Kidney (tissue), 22 donors: ENCODE results near the gene SOAT2. TPM values are rescaled to one million over a fixed set of nuclear protein-coding genes. Genes with fewer than 3 reads are reported as not detected.

Experiments used
- DNase-seq, 5 donors: peaks; one replicate each; pipeline ENCODE4 v3.0.0-alpha.2; 2013 to 2020
- FAIRE-seq: peaks from 2 replicates; lab custom pipeline; 2012; peaks lifted over from hg19 to GRCh38; lab: Jason Lieb, UNC
- H3K27ac ChIP-seq, 2 donors: one replicate each; pipeline ENCODE4 v1.7.0; 2013; ENCODE audit warnings: low read depth in 2 of 2, low read length in 2 of 2, inconsistent platforms in 1 of 2
- H3K27me3 ChIP-seq: one replicate; pipeline ENCODE4 v1.7.1; 2013; ENCODE audit warnings: low read length, inconsistent platforms; ENCODE audit not compliant: control insufficient read depth, insufficient read depth
- H3K36me3 ChIP-seq, 3 donors: one replicate each; pipeline versions ENCODE4 v1.7.0 to v1.7.1; 2013; ENCODE audit warnings: low read length in 3 of 3, control low read depth in 1 of 3, inconsistent platforms in 1 of 3; ENCODE audit not compliant: insufficient read depth in 3 of 3, control insufficient read depth in 2 of 3
- H3K4me1 ChIP-seq, 3 donors: one replicate each; pipeline versions ENCODE4 v1.7.0 to v1.7.1; 2013; ENCODE audit warnings: low read length in 3 of 3, inconsistent platforms in 1 of 3, low read depth in 1 of 3; ENCODE audit not compliant: control insufficient read depth in 2 of 3, insufficient read depth in 2 of 3
- H3K4me3 ChIP-seq, 3 donors: one replicate each; pipeline versions ENCODE4 v1.7.0 to v1.8.1; 2013; ENCODE audit warnings: low read length in 3 of 3, control low read depth in 1 of 3, inconsistent platforms in 1 of 3
- H3K9ac ChIP-seq, 3 donors: one replicate each; pipeline versions ENCODE4 v1.7.0 to v1.7.1; 2013; ENCODE audit warnings: low read length in 3 of 3, control low read depth in 1 of 3, inconsistent platforms in 1 of 3
- H3K9me3 ChIP-seq, 3 donors: one replicate each; pipeline versions ENCODE4 v1.7.0 to v1.7.1; 2013; ENCODE audit warnings: low read length in 3 of 3, control low read depth in 1 of 3, inconsistent platforms in 1 of 3; ENCODE audit not compliant: control insufficient read depth in 2 of 3, insufficient read depth in 1 of 3
- intact Hi-C: fragments of 100-400 bp; cut with DNase I; formaldehyde crosslinking; loops from one replicate; pipeline ENCODE4 v1.11.1; 2022
- long read RNA-seq, 10 donors: library from polyadenylated mRNA in 1 of 10; unstranded in 1 of 10; transcript quantifications; one replicate each; pipeline ENCODE4 v2.0.0 and lab custom pipeline, GENCODE V29; 2021 to 2026
- polyA plus RNA-seq: library from polyadenylated mRNA; stranded (reverse); fragments of 350-450 nt; fragmentation: Illumina TruSeq; extraction: RNeasy Lipid Tissue Mini Kit (QIAGEN cat#74804); gene quantifications from one replicate; pipeline ENCODE4 v1.2.3, GENCODE V29; 2014; ENCODE audit warnings: low read depth, low replicate concordance; ENCODE audit not compliant: insufficient read depth
- total RNA-seq: library from RNA; stranded (reverse); fragmentation: NEBNext Ultra II Directional; extraction: Animal tissue kit (Norgen Biotek cat#: 25700); gene quantifications from one replicate; pipeline ENCODE4 v1.2.1, GENCODE V29; 2021
- TF ChIP-seq, protein P1 (sequence below): IDR thresholded peaks from 3 replicates; pipeline ENCODE4 v1.5.1; 2012; ENCODE audit warnings: mild to moderate bottlenecking, moderate library complexity, borderline replicate concordance; ENCODE audit not compliant: insufficient read depth; ENCODE audit errors: extremely low read depth
- donor health status: control.
- donor health status: control.
- donor health status: control.
- donor health status: control.
- donor health status: control.
- donor health status: DM: yes; HTN: yes; CAD: no.
- donor health status: Normal renal cell carcinoma (clear cell type).

The SOAT2 gene
- 0.19 TPM for total RNA-seq
- polyA plus RNA-seq: 0.26 TPM
- long read RNA-seq, donor 1: 0 reads
- long read RNA-seq, donor 2: 0 reads
- long read RNA-seq, donor 3: 0 reads
- long read RNA-seq, donor 4: 0 reads
- long read RNA-seq, donor 5: 0 reads
- long read RNA-seq, donor 6: 0 reads
- long read RNA-seq, donor 7, partial matches to known transcripts: 0 of 2 reads
- long read RNA-seq, donor 7, other reads (novel, unspliced or antisense): 2 of 2 reads
- long read RNA-seq, donor 8, partial matches to known transcripts: 0 of 6 reads
- long read RNA-seq, donor 8, other reads (novel, unspliced or antisense): 6 of 6 reads
- long read RNA-seq, donor 9: 0 reads
- long read RNA-seq, donor 10: 0 reads

DNA sequence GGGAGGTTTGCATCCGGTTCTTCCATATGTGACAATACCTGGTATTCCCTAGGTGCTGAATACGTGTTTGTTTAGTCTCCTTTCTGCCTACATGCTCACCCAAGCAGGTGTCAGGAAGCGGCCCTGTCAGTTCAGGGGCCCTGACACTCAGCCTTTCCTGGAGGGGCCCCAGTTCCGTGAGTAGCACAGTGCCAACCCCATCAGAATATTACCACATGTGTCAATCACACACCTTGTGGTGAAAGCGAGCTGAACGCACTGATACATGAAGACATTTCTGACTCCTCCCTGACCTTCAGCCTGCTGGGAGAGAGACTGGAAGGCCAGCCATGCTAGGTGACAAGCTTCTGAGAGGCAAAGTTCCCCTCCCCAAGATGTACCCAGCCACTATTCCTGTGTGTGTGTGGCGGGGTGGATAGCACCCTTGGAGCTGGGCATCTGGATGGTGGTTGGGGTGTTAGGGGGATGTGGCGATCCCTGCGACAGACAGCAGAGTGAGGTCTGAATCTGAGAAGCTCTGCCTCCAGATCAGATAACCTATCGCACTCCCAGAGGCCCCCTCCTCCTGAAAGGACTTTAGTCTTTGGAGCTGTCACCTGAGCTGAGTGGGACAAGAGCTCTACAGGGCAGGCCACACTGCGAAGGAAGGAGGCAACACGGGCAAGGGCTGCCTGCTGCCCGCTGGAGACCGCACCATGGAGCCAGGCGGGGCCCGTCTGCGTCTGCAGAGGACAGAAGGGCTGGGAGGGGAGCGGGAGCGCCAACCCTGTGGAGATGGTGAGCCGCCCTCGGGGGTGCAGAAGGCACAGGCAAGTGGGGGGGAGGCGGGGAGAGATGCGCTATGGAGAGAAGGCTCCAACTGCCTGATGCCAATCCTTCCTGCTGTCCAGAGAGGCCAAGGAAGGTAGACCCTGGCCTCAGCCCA lies at the start of gene SOAT2:
TSS of gene SOAT2 (plus strand) at position 604 of the 925 bp plus-strand sequence. CDS start at position 696, 92 bp downstream.
- DNase-seq (peak in 2 of 5 donors; percentile 39 to 75), FAIRE-seq (no peak)
- H3K4me1 ChIP-seq: peaks cover 4 to 28% (median 25%) of the 10 kb centered on the region in 3 donors
- H3K27me3 ChIP-seq: no peaks in the 10 kb centered on the region
- no peaks in the 10 kb centered on the region for H3K36me3 ChIP-seq
- H3K9me3 ChIP-seq: no peaks in the 10 kb centered on the region
- peak within 1 kb of the TSS; percentile 76 to 85 for H3K27ac ChIP-seq
- intact Hi-C loops: no loop called here
- H3K9ac ChIP-seq: no peak within 1 kb of the TSS
- no peak within 1 kb of the TSS for H3K4me3 ChIP-seq
- TF ChIP-seq, protein P1, sequence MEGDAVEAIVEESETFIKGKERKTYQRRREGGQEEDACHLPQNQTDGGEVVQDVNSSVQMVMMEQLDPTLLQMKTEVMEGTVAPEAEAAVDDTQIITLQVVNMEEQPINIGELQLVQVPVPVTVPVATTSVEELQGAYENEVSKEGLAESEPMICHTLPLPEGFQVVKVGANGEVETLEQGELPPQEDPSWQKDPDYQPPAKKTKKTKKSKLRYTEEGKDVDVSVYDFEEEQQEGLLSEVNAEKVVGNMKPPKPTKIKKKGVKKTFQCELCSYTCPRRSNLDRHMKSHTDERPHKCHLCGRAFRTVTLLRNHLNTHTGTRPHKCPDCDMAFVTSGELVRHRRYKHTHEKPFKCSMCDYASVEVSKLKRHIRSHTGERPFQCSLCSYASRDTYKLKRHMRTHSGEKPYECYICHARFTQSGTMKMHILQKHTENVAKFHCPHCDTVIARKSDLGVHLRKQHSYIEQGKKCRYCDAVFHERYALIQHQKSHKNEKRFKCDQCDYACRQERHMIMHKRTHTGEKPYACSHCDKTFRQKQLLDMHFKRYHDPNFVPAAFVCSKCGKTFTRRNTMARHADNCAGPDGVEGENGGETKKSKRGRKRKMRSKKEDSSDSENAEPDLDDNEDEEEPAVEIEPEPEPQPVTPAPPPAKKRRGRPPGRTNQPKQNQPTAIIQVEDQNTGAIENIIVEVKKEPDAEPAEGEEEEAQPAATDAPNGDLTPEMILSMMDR: no peak

- TF ChIP-seq, protein P1: no peak
- intact Hi-C loops: no loop called here
- Histone ChIP-seq H3K4me3 (peak overlapping the region; percentile 55 to 66 (median 57)), H3K9me3 (no peaks in the 10 kb centered on the region), H3K27me3 (no peaks in the 10 kb centered on the region), H3K4me1 (peaks cover 9 to 51% (median 39%) of the 10 kb centered on the region in 3 donors), H3K36me3 (peaks cover 0 to 22% (median 12%) of the 10 kb centered on the region in 3 donors), H3K27ac (peak overlapping the region; percentile 95 to 99), H3K9ac (peak overlapping the region; percentile 11 to 60 (median 49))
- FAIRE-seq: peak; percentile 17
- peak; percentile 97 to 98 (median 98) for DNase-seq
These were observed 49.0 kb upstream of the SOAT2 start for GRCh38 chr12:53054112-53054878.

GRCh38 chr12:53055471-53056266 lies 47.6 kb upstream of the SOAT2 start:
- H3K27ac ChIP-seq: no peak overlapping the region
- H3K9me3 ChIP-seq: no peaks in the 10 kb centered on the region
- no peaks in the 10 kb centered on the region for H3K27me3 ChIP-seq
- FAIRE-seq (no peak), DNase-seq (peak in 2 of 5 donors; percentile 69 to 76)
- intact Hi-C loops: no loop called here
- H3K4me3 ChIP-seq: no peak overlapping the region
- TF ChIP-seq, protein P1: no peak
- peaks cover 9 to 39% (median 38%) of the 10 kb centered on the region in 3 donors for H3K4me1 ChIP-seq
- H3K36me3 ChIP-seq: peaks cover 0 to 32% (median 12%) of the 10 kb centered on the region in 3 donors
- peak overlapping the region in 1 of 3 donors; percentile 41 for H3K9ac ChIP-seq
